ENCODE measurements around the gene TRMT61A. TPM values are rescaled to one million over a fixed set of nuclear protein-coding genes. Genes with fewer than 3 reads are reported as not detected.

TRMT61A gene
- total and polyA plus RNA-seq, 10 of the 15 experiments (the other 5 are each of a cell fraction or from before 2014, with no cell fraction given), result 0.11 to 21.9 (median 11.4) TPM

DNA sequence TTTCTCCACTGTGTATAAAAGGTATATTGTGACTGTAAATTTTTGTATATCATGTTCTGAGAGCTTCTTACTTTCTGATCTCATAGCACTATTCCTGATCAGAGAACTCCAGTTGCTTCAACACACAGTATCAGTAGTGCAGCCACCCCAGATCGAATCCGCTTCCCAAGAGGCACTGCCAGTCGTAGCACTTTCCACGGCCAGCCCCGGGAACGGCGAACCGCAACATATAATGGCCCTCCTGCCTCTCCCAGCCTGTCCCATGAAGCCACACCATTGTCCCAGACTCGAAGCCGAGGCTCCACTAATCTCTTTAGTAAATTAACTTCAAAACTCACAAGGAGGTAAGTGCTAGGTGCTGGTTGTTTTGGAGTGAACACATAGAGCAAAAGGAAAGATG, 37.3 kb upstream of the TRMT61A start (continued):
- TF ChIP-seq ZBTB40 (IDR thresholded peaks at IDR 0.05; ENCODE audit: borderline replicate concordance), result no peak
- no peak for TF ChIP-seq ZNF384 (IDR thresholded peaks at IDR 0.05; ENCODE audit: borderline replicate concordance, low read depth, low read length)
- TF ChIP-seq NFYA (IDR thresholded peaks at IDR 0.05; ENCODE audit: borderline replicate concordance, low read depth, low read length), result no peak
- TF ChIP-seq NR2C1 (IDR thresholded peaks at IDR 0.05), result no peak

DNA sequence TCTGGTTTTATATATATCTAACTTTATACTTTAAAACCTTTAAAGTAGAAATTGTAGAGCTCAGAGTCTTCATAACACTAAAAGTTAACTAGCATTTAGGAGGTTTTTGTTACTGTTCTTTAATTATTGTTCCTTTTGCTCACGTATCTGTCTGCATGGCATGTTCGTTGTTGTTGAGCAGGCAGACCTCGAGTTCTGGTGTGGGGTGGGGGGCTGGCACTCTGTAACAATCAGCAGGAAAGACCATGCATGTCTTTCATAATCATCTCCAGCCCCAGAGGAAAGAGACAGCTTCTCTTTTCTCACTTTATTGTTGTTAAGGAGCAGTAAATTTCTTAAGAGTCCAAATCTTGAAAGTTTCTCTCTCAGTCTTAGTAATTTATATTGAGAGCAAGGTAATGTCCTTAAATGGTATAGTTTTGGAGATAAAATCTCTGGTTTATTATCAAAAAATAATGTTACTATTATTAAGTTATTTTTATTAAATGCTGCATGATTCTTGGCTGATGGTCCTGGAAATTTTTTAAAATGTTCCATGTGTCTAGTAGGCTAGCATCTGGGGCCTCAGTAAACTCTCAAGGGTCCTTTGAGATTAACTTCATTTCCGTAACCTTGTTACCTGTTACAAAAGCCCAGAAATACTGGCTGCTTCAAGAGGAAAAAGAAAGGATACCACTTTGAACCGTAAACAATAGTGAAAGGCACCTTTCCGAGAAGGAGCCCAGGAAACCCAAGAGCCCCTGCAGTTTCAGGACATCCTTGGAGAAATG, 36.7 kb upstream of the TRMT61A start:
- Histone ChIP-seq H3K27ac (ENCODE audit: control insufficient read depth, insufficient read depth) (no peak overlapping the region), H3K36me3 (ENCODE audit: control insufficient read depth in 2 of 2, insufficient read depth in 2 of 2, low read length in 1 of 2) (peaks cover 9 to 40% of the 10 kb centered on the region in 2 experiments), H3K4me2 (ENCODE audit: control insufficient read depth, insufficient read depth) (no peak overlapping the region), H3K9ac (ENCODE audit: control insufficient read depth, insufficient read depth, low read length) (no peak overlapping the region), H4K20me1 (ENCODE audit: control insufficient read depth, insufficient read depth) (no peaks in the 10 kb centered on the region), H2AFZ (ENCODE audit: control insufficient read depth, low read depth, low read length) (no peak overlapping the region), H3K4me3 (no peak overlapping the region), H3K27me3 (replicated peaks in 1 of 2; ENCODE audit: control insufficient read depth in 2 of 2, insufficient read depth in 2 of 2, low read length in 1 of 2) (no peaks in the 10 kb centered on the region), H3K79me2 (ENCODE audit: control insufficient read depth, insufficient read depth, low read length) (no peaks in the 10 kb centered on the region), H3K9me3 (replicated peaks; ENCODE audit: control insufficient read depth, insufficient read depth, low read length) (no peaks in the 10 kb centered on the region), H3K4me1 (ENCODE audit: control insufficient read depth, insufficient read depth, low read length) (no peaks in the 10 kb centered on the region)
- no peak for ATAC-seq
- RAD21 ChIA-PET (ENCODE audit: unreplicated experiment), result no interaction called here
- CTCF ChIA-PET, result no interaction called here
- no TSS peak for BruUV-seq (replicated peaks)
- DNase-seq (ENCODE audit: low read depth, low spot score), result no peak
- SMC1A ChIA-PET (ENCODE audit: uncharacterized antibody, unreplicated experiment), result no interaction called here
- POLR2A ChIA-PET, result no interaction called here
- intact Hi-C loops (cut with micrococcal nuclease; ENCODE audit: unreplicated experiment) (no loop called here), in situ Hi-C loops (cut with MboI) (no loop called here)
- no peak for FAIRE-seq
- 72% methylated on average over 6 of the region's 6 CpGs for WGBS (ENCODE audit: insufficient coverage, insufficient replicate concordance, low lambda C conversion rate, missing lambda C conversion rate)
- TF ChIP-seq GATAD2B (conservative IDR thresholded peaks at IDR 0.05; ENCODE audit: low read depth), result no peak
- TF ChIP-seq ATF7 (IDR thresholded peaks at IDR 0.05; ENCODE audit: low read depth), result no peak
- no peak for TF ChIP-seq ZSCAN29 (IDR thresholded peaks at IDR 0.05)
- TF ChIP-seq, protein P1, sequence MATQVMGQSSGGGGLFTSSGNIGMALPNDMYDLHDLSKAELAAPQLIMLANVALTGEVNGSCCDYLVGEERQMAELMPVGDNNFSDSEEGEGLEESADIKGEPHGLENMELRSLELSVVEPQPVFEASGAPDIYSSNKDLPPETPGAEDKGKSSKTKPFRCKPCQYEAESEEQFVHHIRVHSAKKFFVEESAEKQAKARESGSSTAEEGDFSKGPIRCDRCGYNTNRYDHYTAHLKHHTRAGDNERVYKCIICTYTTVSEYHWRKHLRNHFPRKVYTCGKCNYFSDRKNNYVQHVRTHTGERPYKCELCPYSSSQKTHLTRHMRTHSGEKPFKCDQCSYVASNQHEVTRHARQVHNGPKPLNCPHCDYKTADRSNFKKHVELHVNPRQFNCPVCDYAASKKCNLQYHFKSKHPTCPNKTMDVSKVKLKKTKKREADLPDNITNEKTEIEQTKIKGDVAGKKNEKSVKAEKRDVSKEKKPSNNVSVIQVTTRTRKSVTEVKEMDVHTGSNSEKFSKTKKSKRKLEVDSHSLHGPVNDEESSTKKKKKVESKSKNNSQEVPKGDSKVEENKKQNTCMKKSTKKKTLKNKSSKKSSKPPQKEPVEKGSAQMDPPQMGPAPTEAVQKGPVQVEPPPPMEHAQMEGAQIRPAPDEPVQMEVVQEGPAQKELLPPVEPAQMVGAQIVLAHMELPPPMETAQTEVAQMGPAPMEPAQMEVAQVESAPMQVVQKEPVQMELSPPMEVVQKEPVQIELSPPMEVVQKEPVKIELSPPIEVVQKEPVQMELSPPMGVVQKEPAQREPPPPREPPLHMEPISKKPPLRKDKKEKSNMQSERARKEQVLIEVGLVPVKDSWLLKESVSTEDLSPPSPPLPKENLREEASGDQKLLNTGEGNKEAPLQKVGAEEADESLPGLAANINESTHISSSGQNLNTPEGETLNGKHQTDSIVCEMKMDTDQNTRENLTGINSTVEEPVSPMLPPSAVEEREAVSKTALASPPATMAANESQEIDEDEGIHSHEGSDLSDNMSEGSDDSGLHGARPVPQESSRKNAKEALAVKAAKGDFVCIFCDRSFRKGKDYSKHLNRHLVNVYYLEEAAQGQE (IDR thresholded peaks at IDR 0.05; ENCODE audit: low read depth, low read length), result no peak
- no peak for TF ChIP-seq NFXL1 (IDR thresholded peaks at IDR 0.05; ENCODE audit: borderline replicate concordance)
- no peak for TF ChIP-seq E2F4 (IDR thresholded peaks at IDR 0.05; ENCODE audit: low read depth, low read length)
- TF ChIP-seq SREBF2 (IDR thresholded peaks at IDR 0.05; ENCODE audit: low read length), result no peak
- no peak for TF ChIP-seq HDGF (IDR thresholded peaks at IDR 0.05)
